Body of pancreas (tissue), 4 donors: ENCODE data around the gene LCE4A.

Source experiments
- CTCF ChIP-seq, 7 experiments: fragments of 450-650 bp in 4 of 7; fragments of 200-600 bp in 3 of 7; sonication (generic) in 3 of 7; IDR thresholded peaks; one replicate each; pipeline ENCODE4 v1.5.1; 2016 to 2019; ENCODE audit warnings: antibody characterized with exemption in 7 of 7
- POLR2A ChIP-seq, 3 donors: fragments of 450-650 bp; IDR thresholded peaks; one replicate each; pipeline ENCODE4 v1.6.1; 2016; ENCODE audit warnings: antibody characterized with exemption in 3 of 3, mild to moderate bottlenecking in 2 of 3

- no peak for TF ChIP-seq CTCF (IDR thresholded peaks at IDR 0.05)
- TF ChIP-seq POLR2A (IDR thresholded peaks at IDR 0.05), result no peak
These were observed 10.3 kb downstream of the LCE4A start for GRCh38 chr1:152718238-152718637.
